HFF-Myc (cell line): ENCODE measurements around the gene DNAH11.

ENCODE experiments used
- DNase-seq: peaks from one replicate; pipeline ENCODE4 v3.0.0-alpha.2; 2011; ENCODE audit warnings: low read depth; ENCODE audit errors: extremely low read depth
- H3K4me3 ChIP-seq: replicated peaks from 2 replicates; pipeline ENCODE4 v1.5.1; 2011; ENCODE audit warnings: low read depth, mild to moderate bottlenecking, control low read depth, low read length
- TF ChIP-seq, protein P1 (sequence below): IDR thresholded peaks from 2 replicates; pipeline ENCODE4 v1.5.1; 2012; ENCODE audit warnings: mild to moderate bottlenecking, low read depth, low read length, control low read depth; ENCODE audit errors: missing control alignments

DNAH11 gene

GRCh38 chr7:21884496-21884895 lies 341.7 kb downstream of the DNAH11 start:
- H3K4me3 ChIP-seq = no peak overlapping the region
- TF ChIP-seq, protein P1, sequence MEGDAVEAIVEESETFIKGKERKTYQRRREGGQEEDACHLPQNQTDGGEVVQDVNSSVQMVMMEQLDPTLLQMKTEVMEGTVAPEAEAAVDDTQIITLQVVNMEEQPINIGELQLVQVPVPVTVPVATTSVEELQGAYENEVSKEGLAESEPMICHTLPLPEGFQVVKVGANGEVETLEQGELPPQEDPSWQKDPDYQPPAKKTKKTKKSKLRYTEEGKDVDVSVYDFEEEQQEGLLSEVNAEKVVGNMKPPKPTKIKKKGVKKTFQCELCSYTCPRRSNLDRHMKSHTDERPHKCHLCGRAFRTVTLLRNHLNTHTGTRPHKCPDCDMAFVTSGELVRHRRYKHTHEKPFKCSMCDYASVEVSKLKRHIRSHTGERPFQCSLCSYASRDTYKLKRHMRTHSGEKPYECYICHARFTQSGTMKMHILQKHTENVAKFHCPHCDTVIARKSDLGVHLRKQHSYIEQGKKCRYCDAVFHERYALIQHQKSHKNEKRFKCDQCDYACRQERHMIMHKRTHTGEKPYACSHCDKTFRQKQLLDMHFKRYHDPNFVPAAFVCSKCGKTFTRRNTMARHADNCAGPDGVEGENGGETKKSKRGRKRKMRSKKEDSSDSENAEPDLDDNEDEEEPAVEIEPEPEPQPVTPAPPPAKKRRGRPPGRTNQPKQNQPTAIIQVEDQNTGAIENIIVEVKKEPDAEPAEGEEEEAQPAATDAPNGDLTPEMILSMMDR = no peak
- no peak for DNase-seq

GRCh38 chr7:21886396-21886795 lies 343.6 kb downstream of the DNAH11 start:
- no peak for DNase-seq
- TF ChIP-seq, protein P1 = no peak
- no peak overlapping the region for H3K4me3 ChIP-seq

DNA sequence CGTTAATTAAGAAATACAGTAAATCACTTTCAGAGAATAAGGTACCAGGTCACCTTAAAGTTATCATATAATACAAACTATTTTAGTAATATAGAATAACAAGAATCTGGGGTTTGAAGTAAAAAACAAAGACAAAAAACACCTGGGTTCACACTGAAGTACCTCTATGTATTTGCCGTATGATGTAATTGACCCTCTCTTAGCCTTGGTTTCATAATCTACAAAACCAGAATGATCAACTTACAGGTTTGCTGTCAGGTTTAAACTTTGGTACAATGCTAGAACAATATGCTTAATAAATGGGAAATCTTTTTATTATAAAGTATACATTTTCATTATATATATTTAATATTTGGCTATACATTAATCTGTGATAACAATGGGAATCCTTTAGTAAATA lies 344.5 kb downstream of the DNAH11 start:
- TF ChIP-seq, protein P1 = no peak
- DNase-seq = no peak
- no peak overlapping the region for H3K4me3 ChIP-seq

DNA sequence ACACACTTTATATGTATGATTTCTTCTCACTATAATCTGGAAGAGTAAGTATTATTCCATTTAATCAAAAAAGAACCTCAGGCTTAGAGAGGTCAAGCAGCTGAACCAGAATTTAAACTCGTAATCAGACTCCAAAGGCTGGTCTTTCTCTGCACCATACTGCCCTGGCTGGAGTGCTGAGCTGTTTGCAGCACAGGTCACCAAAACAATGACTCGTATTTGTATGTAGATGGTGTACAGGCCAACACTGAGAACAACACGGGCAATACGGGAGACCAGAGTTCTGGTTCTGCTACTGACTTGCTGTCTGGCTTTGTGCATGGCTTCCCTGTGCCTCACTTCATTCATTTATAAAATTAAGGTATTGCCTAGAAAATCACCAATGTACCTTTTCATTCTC lies 344.9 kb downstream of the DNAH11 start:
- DNase-seq = no peak
- TF ChIP-seq, protein P1 = no peak
- no peak overlapping the region for H3K4me3 ChIP-seq

GRCh38 chr7:21891291-21891690 lies 348.5 kb downstream of the DNAH11 start:
- DNase-seq = no peak
- TF ChIP-seq, protein P1 = no peak
- no peak overlapping the region for H3K4me3 ChIP-seq

GRCh38 chr7:21893401-21893800 lies 350.6 kb downstream of the DNAH11 start:
- TF ChIP-seq, protein P1 = no peak
- no peak for DNase-seq
- no peak overlapping the region for H3K4me3 ChIP-seq

DNA sequence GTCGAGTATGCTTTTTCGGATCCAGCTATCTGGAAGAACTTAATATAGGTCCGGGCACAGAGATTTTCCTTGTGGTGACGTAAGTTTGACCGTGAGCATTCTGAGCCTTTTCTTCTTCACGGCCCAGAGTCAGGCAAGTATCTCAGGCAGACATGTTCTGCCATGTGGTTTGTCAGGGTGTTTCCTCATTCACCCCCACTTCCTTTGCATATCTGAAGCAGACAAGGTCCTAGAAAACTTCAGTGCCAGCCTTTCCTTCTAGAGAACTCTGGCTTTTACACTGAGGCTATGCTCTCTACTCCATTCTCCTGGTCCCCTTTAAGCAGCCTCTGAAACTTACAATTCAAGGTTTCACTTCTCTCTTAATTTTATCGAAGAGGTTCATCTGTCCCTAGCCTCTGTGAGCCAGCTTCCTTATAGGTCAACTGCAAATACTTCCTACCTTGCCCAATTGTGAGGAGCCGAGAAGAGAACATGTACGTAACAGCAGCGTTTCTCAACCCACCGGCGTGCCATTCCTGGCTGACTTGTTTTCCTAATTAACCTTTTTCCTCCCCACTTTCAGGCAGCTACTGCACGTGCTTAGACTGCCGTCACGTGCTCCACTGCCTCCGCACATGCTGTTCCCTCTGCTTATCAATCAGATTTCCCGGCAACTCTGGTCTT lies 355.6 kb downstream of the DNAH11 start:
- no peak for DNase-seq
- H3K4me3 ChIP-seq = no peak overlapping the region
- TF ChIP-seq, protein P1 = no peak
